ENCODE data around the gene LRRN4CL.
"Not testable (repeated sequence)": the region's sequence is repeated elsewhere in the genome, so short reads cannot be mapped to it uniquely, and the experiment has no call there.

LRRN4CL gene

GRCh38 chr11:62689421-62690183, at the start of gene LRRN4CL:
Gene LRRN4CL, minus strand, starts transcription at chr11:62689530. Its CDS starts 1,022 bp downstream, at chr11:62688508.
- DNase-seq = no peak

- DNase-seq = no peak
Measured at GRCh38 chr11:62737196-62737595, 47.9 kb upstream of the LRRN4CL start.

GRCh38 chr11:62732830-62733229, 43.5 kb upstream of the LRRN4CL start:
- no peak for DNase-seq

GRCh38 chr11:62730076-62730475, 40.7 kb upstream of the LRRN4CL start:
- DNase-seq = not testable (repeated sequence)

- peak; percentile 67 to 72 for DNase-seq
Measured at GRCh38 chr11:62728171-62728988, 39.0 kb upstream of the LRRN4CL start, which contains the start of gene TTC9C. Gene TTC9C, plus strand, starts transcription at chr11:62728486. Its CDS starts 363 bp downstream, at chr11:62728849.

- peak; percentile 62 to 70 for DNase-seq
Measured at GRCh38 chr11:62727872-62728170, 38.5 kb upstream of the LRRN4CL start.

GRCh38 chr11:62727165-62727871, 38.0 kb upstream of the LRRN4CL start, which contains the start of gene HNRNPUL2:
Gene HNRNPUL2, minus strand, starts transcription at chr11:62727457. Its CDS starts 301 bp downstream, at chr11:62727156.
- DNase-seq = peak; percentile 94 to 96

- no peak for DNase-seq
Measured at GRCh38 chr11:62726915-62727164, 37.5 kb upstream of the LRRN4CL start.

GRCh38 chr11:62726156-62726914, 37.0 kb upstream of the LRRN4CL start:
- DNase-seq = peak in 1 of 2 donors; percentile 10

GRCh38 chr11:62725646-62726045, 36.3 kb upstream of the LRRN4CL start:
- DNase-seq = no peak

- DNase-seq = no peak
Measured at GRCh38 chr11:62724171-62724570, 34.8 kb upstream of the LRRN4CL start.

- no peak for DNase-seq
Measured at GRCh38 chr11:62721994-62722393, 32.7 kb upstream of the LRRN4CL start.

GRCh38 chr11:62719302-62719978, 30.1 kb upstream of the LRRN4CL start:
- no peak for DNase-seq

GRCh38 chr11:62716816-62717215, 27.5 kb upstream of the LRRN4CL start:
- DNase-seq = no peak

GRCh38 chr11:62716206-62716605, 26.9 kb upstream of the LRRN4CL start:
- DNase-seq = no peak

- no peak for DNase-seq
Measured at GRCh38 chr11:62715150-62716130, 26.1 kb upstream of the LRRN4CL start.

- no peak for DNase-seq
Measured at GRCh38 chr11:62713343-62713742, 24.0 kb upstream of the LRRN4CL start.

- no peak for DNase-seq
Measured at GRCh38 chr11:62712861-62713260, 23.5 kb upstream of the LRRN4CL start.

GRCh38 chr11:62712276-62712812, 23.0 kb upstream of the LRRN4CL start:
- no peak for DNase-seq

- DNase-seq = no peak
Measured at GRCh38 chr11:62710001-62710345, 20.6 kb upstream of the LRRN4CL start.

Data from stimulated activated CD4-positive, alpha-beta T cell treated with anti-CD3 and anti-CD28 coated beads, Interleukin-2, amount 100 ng/mL, for 48 hours (primary cell).